Neural progenitor cell (in vitro differentiated cells): ENCODE results near the gene SMYD3. TPM values are rescaled to one million over a fixed set of nuclear protein-coding genes. Genes with fewer than 3 reads are reported as not detected.

Source experiments
- DNase-seq: peaks from one replicate; pipeline ENCODE4 v3.0.0-alpha.2; 2016; ENCODE audit warnings: low spot score
- H2AFZ ChIP-seq: fragments of 200-600 bp; sonication (generic); replicated peaks from 2 replicates; pipeline ENCODE4 v1.6.1; 2016; ENCODE audit warnings: antibody characterized with exemption
- H3F3A ChIP-seq: fragments of 200-600 bp; sonication (generic); 2 replicates; pipeline ENCODE4 v1.6.1; 2016; ENCODE audit warnings: antibody characterized with exemption, low read depth
- H3K27ac ChIP-seq: fragments of 200-600 bp; sonication (generic); 2 replicates; pipeline ENCODE4 v1.5.1; 2016; ENCODE audit warnings: mild to moderate bottlenecking
- H3K27me3 ChIP-seq: fragments of 200-600 bp; sonication (generic); 2 replicates; pipeline ENCODE4 v1.6.1; 2016; ENCODE audit warnings: mild to moderate bottlenecking, moderate library complexity
- H3K36me3 ChIP-seq: fragments of 200-600 bp; sonication (generic); 2 replicates; pipeline ENCODE4 v1.5.1; 2016
- H3K4me1 ChIP-seq: fragments of 200-600 bp; sonication (generic); 2 replicates; pipeline ENCODE4 v1.6.1; 2016; ENCODE audit warnings: mixed run types
- H3K4me2 ChIP-seq: fragments of 200-600 bp; sonication (generic); 2 replicates; pipeline ENCODE4 v1.6.1; 2016
- H3K4me3 ChIP-seq: fragments of 200-600 bp; sonication (generic); 2 replicates; pipeline ENCODE4 v1.5.1; 2016
- H3K79me2 ChIP-seq: fragments of 200-600 bp; sonication (generic); 2 replicates; pipeline ENCODE4 v1.6.1; 2016; ENCODE audit warnings: low read depth
- H3K9ac ChIP-seq: fragments of 200-600 bp; sonication (generic); 2 replicates; pipeline ENCODE4 v1.6.1; 2016
- H3K9me3 ChIP-seq: fragments of 200-600 bp; sonication (generic); 2 replicates; pipeline ENCODE4 v1.5.1; 2016; ENCODE audit warnings: low read depth
- H4K20me1 ChIP-seq: fragments of 200-600 bp; sonication (generic); 2 replicates; pipeline ENCODE4 v1.6.1; 2016; ENCODE audit warnings: low read depth
- H3K27ac Mint-ChIP-seq: 3 replicates; pipeline ENCODE4 v1.8.0; 2021; ENCODE audit warnings: mixed read lengths
- H3K27me3 Mint-ChIP-seq: 2 replicates; pipeline ENCODE4 v1.8.0; 2022; ENCODE audit warnings: low read depth, mild to moderate bottlenecking, inconsistent platforms, moderate library complexity, mixed read lengths; ENCODE audit not compliant: insufficient read depth
- H3K36me3 Mint-ChIP-seq: 3 replicates; pipeline ENCODE4 v1.8.0; 2021; ENCODE audit warnings: mixed read lengths
- H3K4me1 Mint-ChIP-seq: 3 replicates; pipeline ENCODE4 v1.8.0; 2021; ENCODE audit warnings: mixed read lengths
- H3K4me3 Mint-ChIP-seq: 3 replicates; pipeline ENCODE4 v1.8.0; 2021; ENCODE audit warnings: mild to moderate bottlenecking, moderate library complexity, mixed read lengths
- H3K9me3 Mint-ChIP-seq: 3 replicates; pipeline ENCODE4 v1.8.0; 2020; ENCODE audit warnings: mixed read lengths
- EZH2 ChIP-seq: fragments of 200-600 bp; sonication (generic); IDR thresholded peaks from 2 replicates; pipeline ENCODE4 v1.6.1; 2017; ENCODE audit warnings: antibody characterized with exemption, mild to moderate bottlenecking, moderate library complexity
- EZH2phosphoT487 ChIP-seq: fragments of 200-600 bp; sonication (generic); IDR thresholded peaks from 2 replicates; pipeline ENCODE4 v1.6.1; 2017; ENCODE audit warnings: antibody characterized with exemption
- total RNA-seq: library from RNA; depleted of rRNA; stranded (reverse); fragments of >200 nt; gene quantifications from 2 replicates; pipeline ENCODE4 v1.2.3, GENCODE V29; 2015; ENCODE audit warnings: low replicate concordance
- TF ChIP-seq, protein P1 (sequence below): fragments of 200-600 bp; sonication (generic); IDR thresholded peaks from 2 replicates; pipeline ENCODE4 v1.5.1; 2017; ENCODE audit warnings: antibody characterized with exemption, mild to moderate bottlenecking

SMYD3 gene
- total RNA-seq, 1 donor from 2014 or later, result 43.2 TPM

DNA sequence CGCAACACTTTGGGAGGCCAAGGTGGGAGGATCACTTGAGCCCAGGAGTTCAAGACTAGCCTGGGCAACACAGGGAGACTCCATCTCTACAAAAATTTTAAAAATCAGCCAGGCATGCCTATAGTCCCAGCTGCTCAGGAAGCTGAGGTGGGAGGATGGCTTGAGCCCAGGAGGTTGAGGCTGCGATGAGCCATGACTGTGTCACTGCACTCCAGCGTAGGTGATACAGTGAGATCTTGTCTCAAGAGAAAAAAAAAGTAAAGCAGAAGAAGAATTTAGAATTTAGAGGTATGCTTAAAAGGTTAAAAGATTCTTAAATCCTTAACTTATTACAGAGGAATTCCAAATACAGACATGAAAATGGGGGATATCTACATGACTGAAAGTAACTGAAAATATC lies 79.5 kb downstream of the SMYD3 start:
- no peaks in the 10 kb centered on the region for H3K27me3 Mint-ChIP-seq
- H3K9ac ChIP-seq, result no peak overlapping the region
- no peak overlapping the region for H3K27ac ChIP-seq
- H3K4me1 ChIP-seq, result peaks cover 4% of the 10 kb centered on the region
- no peak for DNase-seq
- H3K4me3 ChIP-seq, result no peak overlapping the region
- no peak overlapping the region for H2AFZ ChIP-seq
- H4K20me1 ChIP-seq, result no peaks in the 10 kb centered on the region
- peaks cover 3% of the 10 kb centered on the region for H3K79me2 ChIP-seq
- peaks cover 9% of the 10 kb centered on the region for H3K9me3 Mint-ChIP-seq
- H3K27me3 ChIP-seq, result no peaks in the 10 kb centered on the region
- no peaks in the 10 kb centered on the region for H3K36me3 ChIP-seq
- H3F3A ChIP-seq, result no peaks in the 10 kb centered on the region
- H3K4me3 Mint-ChIP-seq, result no peak overlapping the region
- H3K36me3 Mint-ChIP-seq, result no peaks in the 10 kb centered on the region
- TF ChIP-seq, protein P1, sequence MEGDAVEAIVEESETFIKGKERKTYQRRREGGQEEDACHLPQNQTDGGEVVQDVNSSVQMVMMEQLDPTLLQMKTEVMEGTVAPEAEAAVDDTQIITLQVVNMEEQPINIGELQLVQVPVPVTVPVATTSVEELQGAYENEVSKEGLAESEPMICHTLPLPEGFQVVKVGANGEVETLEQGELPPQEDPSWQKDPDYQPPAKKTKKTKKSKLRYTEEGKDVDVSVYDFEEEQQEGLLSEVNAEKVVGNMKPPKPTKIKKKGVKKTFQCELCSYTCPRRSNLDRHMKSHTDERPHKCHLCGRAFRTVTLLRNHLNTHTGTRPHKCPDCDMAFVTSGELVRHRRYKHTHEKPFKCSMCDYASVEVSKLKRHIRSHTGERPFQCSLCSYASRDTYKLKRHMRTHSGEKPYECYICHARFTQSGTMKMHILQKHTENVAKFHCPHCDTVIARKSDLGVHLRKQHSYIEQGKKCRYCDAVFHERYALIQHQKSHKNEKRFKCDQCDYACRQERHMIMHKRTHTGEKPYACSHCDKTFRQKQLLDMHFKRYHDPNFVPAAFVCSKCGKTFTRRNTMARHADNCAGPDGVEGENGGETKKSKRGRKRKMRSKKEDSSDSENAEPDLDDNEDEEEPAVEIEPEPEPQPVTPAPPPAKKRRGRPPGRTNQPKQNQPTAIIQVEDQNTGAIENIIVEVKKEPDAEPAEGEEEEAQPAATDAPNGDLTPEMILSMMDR, result no peak
- no peak for TF ChIP-seq EZH2phosphoT487
- no peak for TF ChIP-seq EZH2
- no peaks in the 10 kb centered on the region for H3K9me3 ChIP-seq
- no peak overlapping the region for H3K4me2 ChIP-seq
- no peak overlapping the region for H3K27ac Mint-ChIP-seq
- no peaks in the 10 kb centered on the region for H3K4me1 Mint-ChIP-seq

DNA sequence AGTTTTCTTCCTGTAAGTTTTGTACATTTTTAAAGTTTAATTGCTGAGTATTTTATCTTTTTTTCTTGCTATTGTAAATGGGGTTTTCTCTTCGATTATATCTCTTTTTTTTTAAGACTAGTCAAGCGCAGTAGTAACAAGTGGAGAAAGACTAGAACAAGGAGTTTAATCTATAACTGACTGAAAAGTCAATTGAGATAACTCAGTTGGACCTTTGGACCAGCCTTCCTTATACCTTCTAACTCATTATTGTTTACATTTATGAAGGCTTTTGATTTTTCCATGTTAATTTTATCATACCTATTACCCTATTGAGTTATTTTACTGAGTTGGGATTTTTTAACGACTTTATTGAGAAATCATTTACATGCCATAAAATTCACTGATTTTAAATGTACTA lies 81.2 kb downstream of the SMYD3 start:
- DNase-seq, result no peak
- Histone ChIP-seq H3K9me3 (no peaks in the 10 kb centered on the region), H3K4me1 (peaks cover 4% of the 10 kb centered on the region), H3K36me3 (no peaks in the 10 kb centered on the region), H3F3A (no peaks in the 10 kb centered on the region), H3K27ac (no peak overlapping the region), H3K9ac (no peak overlapping the region), H3K27me3 (no peaks in the 10 kb centered on the region), H4K20me1 (no peaks in the 10 kb centered on the region), H2AFZ (no peak overlapping the region), H3K79me2 (peaks cover 3% of the 10 kb centered on the region), H3K4me2 (no peak overlapping the region), H3K4me3 (no peak overlapping the region)
- Mint-ChIP-seq H3K36me3 (no peaks in the 10 kb centered on the region), H3K4me3 (no peak overlapping the region), H3K4me1 (no peaks in the 10 kb centered on the region), H3K9me3 (peaks cover 9% of the 10 kb centered on the region), H3K27ac (no peak overlapping the region), H3K27me3 (no peaks in the 10 kb centered on the region)
- TF ChIP-seq EZH2phosphoT487 (no peak), EZH2 (no peak)
- TF ChIP-seq, protein P1, result no peak

DNA sequence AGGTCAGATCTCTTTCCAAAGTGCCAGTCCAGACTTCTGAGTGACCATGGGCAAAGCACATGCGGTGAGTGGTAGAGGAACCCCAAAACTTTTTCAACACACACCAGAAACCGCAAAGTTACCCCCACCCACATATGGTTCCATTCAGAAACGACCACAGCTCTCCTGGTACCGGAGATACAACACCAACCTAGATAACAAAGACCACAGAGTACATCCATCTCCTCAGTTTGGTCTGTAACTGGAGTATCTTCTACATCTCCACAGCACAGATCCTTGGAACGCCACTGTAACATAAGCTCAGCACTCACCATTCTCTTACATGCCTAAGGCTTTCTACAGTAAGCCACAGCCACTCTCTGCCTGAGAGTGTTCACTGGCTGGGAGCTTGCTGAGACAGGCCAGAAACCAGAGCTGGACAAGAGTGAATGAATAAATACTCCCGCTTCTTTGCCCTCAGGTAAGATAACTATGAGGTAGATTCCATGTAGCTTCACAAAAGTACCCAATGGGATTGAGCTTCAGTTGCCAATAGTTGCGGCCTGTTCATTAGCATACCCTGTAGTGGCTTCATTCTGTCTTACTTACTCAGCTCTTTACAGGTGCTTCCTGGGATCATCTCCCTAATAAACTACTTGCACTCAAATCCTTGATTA lies 81.8 kb downstream of the SMYD3 start:
- no peak overlapping the region for H3K4me3 ChIP-seq

More for the DNA sequence above, 81.8 kb downstream of the SMYD3 start:
- H3K27ac Mint-ChIP-seq, result no peak overlapping the region
- no peak for TF ChIP-seq EZH2
- TF ChIP-seq, protein P1, result no peak
- no peak for TF ChIP-seq EZH2phosphoT487
- no peaks in the 10 kb centered on the region for H3K27me3 Mint-ChIP-seq
- Histone ChIP-seq H3K4me1 (peaks cover 4% of the 10 kb centered on the region), H3K27me3 (no peaks in the 10 kb centered on the region), H3K9ac (no peak overlapping the region), H3K4me2 (peak overlapping the region; percentile 15), H2AFZ (no peak overlapping the region), H3K79me2 (peaks cover 3% of the 10 kb centered on the region), H3K27ac (no peak overlapping the region), H4K20me1 (no peaks in the 10 kb centered on the region), H3K36me3 (no peaks in the 10 kb centered on the region), H3K9me3 (no peaks in the 10 kb centered on the region), H3F3A (no peaks in the 10 kb centered on the region)
- DNase-seq, result no peak
- H3K9me3 Mint-ChIP-seq, result peaks cover 8% of the 10 kb centered on the region
- H3K4me3 Mint-ChIP-seq, result no peak overlapping the region
- H3K36me3 Mint-ChIP-seq, result no peaks in the 10 kb centered on the region
- H3K4me1 Mint-ChIP-seq, result no peaks in the 10 kb centered on the region
